Spleen (tissue), 7 donors: ENCODE results near the gene PLAU.

ENCODE experiments used
- CTCF ChIP-seq, 11 experiments: fragments of 200-600 bp in 7 of 11; fragments of 450-650 bp in 4 of 11; sonication (generic) in 4 of 11; IDR thresholded peaks in 8 of 11; conservative IDR thresholded peaks in 3 of 11; 1 replicate in 7 of 11; 2 replicates in 4 of 11; pipeline versions ENCODE4 v1.4.0 to v1.8.0; 2016 to 2021; ENCODE audit warnings: antibody characterized with exemption in 11 of 11, inconsistent platforms in 4 of 11, mild to moderate bottlenecking in 1 of 11
- POLR2A ChIP-seq, 3 donors: fragments of 450-650 bp; IDR thresholded peaks; one replicate each; pipeline ENCODE4 v1.5.1; 2017; ENCODE audit warnings: antibody characterized with exemption in 3 of 3, mild to moderate bottlenecking in 1 of 3
- POLR2AphosphoS5 ChIP-seq, 3 donors: sonication (generic); formaldehyde crosslinking; IDR thresholded peaks; one replicate each; pipeline ENCODE4 v1.5.1; 2017; ENCODE audit warnings: antibody characterized with exemption in 3 of 3
- donor health status: DM: no; HTN: no; CAD: no; lungs with moderate emphysema.
- donor health status: DM: no; HTN: no; CAD: no.
- donor health status: DM: no; HTN: no; CAD: no.

DNA sequence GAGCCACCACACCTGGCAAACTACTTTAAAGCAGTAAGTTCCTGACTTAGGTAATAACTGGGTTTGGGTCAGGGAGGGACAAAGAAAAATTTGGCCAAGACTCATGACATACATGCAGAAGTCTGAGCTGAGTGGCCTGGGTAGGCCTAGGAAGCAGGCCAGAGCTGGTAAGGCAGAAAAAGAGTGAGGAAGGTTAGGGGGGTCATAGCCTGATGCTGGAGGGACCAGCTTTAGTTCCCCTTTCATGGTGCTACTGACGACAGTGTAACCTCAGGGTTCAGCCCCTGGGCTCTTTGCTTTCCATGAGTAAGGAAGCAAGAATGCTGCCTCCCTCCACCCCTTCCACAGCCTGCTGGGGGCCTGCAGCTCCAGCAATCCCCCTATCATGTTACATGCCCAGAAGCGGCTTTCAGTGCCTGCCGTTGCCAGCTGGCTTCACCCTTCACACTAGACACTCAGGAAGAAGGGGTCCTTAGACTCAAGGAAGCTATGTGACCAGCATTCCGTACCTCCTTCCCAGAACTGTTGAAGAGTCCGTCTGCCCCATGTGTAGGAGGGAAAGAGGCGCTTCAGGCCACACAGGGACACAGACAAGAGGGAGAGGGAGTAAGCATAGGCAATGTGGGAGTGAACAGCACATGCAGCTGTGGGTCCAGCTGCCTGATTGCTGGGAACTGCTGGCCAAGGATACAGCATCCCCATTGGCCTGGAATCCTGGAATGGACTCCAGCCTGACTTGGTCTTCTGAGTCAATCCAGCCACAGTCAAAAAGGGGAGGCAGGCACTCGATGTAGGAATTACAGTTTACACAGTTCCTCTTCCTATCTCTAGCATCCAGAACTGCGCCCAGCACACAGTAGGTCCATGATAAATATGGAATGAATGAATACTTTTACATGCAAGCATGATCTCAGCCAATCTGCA, 4.1 kb upstream of the PLAU start:
- TF ChIP-seq CTCF (IDR thresholded peaks at IDR 0.05 in 8 of 11, conservative IDR thresholded peaks at IDR 0.05 in 3 of 11): no peak
- no peak for TF ChIP-seq POLR2A (IDR thresholded peaks at IDR 0.05)
- peak; percentile 22 to 77 (median 76) for TF ChIP-seq POLR2AphosphoS5 (IDR thresholded peaks at IDR 0.05)
